Thyroid gland (tissue), 4 donors: ENCODE results near the gene CACNA1B.

Experiments
- POLR2A ChIP-seq, 2 donors: fragments of 450-650 bp; IDR thresholded peaks; one replicate each; pipeline ENCODE4 v1.6.1; 2017; ENCODE audit warnings: antibody characterized with exemption in 2 of 2, mild to moderate bottlenecking in 2 of 2, moderate library complexity in 1 of 2
- TF ChIP-seq, protein P1 (sequence below), 6 experiments: fragments of 200-600 bp in 3 of 6; fragments of 450-650 bp in 3 of 6; sonication (generic) in 3 of 6; IDR thresholded peaks; one replicate each; pipeline ENCODE4 v1.5.1; 2016 to 2019; ENCODE audit warnings: antibody characterized with exemption in 6 of 6, mild to moderate bottlenecking in 2 of 6, inconsistent platforms in 1 of 6, moderate library complexity in 1 of 6

DNA sequence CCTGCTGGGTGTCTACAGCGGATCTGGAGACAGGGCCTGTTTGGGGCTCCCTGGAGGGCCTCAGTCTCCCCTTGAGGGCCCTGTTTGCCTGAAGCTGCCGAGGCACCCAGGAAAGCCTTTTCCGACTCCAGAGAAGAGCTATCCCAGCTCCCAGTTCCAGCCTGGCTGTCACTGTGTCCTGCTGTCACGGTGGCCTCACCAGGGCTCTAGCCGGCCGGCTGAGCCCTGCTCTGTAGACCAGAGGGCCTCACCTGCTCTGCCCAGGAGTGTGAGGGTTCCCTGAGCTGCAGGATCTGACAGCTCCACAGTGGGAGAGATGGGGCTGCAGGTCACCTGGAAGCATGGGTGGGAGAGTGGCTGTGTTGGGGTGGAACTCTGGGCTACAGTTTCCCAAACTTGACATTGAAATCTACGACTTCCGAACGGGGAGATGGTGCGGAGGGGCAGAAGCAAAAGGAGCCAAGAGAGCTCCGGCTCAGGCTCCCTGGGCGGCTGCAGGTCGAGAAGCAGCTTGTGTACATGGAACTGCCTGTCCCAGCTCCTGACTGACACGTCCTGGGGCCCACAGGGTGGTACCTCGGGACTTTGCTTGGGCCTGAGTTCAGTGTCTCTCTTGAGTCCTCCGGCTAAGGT lies 94.9 kb downstream of the CACNA1B start:
- TF ChIP-seq, protein P1, sequence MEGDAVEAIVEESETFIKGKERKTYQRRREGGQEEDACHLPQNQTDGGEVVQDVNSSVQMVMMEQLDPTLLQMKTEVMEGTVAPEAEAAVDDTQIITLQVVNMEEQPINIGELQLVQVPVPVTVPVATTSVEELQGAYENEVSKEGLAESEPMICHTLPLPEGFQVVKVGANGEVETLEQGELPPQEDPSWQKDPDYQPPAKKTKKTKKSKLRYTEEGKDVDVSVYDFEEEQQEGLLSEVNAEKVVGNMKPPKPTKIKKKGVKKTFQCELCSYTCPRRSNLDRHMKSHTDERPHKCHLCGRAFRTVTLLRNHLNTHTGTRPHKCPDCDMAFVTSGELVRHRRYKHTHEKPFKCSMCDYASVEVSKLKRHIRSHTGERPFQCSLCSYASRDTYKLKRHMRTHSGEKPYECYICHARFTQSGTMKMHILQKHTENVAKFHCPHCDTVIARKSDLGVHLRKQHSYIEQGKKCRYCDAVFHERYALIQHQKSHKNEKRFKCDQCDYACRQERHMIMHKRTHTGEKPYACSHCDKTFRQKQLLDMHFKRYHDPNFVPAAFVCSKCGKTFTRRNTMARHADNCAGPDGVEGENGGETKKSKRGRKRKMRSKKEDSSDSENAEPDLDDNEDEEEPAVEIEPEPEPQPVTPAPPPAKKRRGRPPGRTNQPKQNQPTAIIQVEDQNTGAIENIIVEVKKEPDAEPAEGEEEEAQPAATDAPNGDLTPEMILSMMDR (IDR thresholded peaks at IDR 0.05), result no peak
- no peak for TF ChIP-seq POLR2A (IDR thresholded peaks at IDR 0.05)
